ENCODE measurements around the gene OXSR1. TPM values are rescaled to one million over a fixed set of nuclear protein-coding genes. Genes with fewer than 3 reads are reported as not detected.

OXSR1 gene
- total and polyA plus RNA-seq, 2 of the 13 experiments (the other 11 are each of a cell fraction or from before 2014, with no cell fraction given), result 27.4 to 32.6 TPM

GRCh38 chr3:38133557-38134405 is 31.6 kb upstream of the OXSR1 start (continued):
- TF ChIP-seq THAP7 (CRISPR knock-in tag; IDR thresholded peaks at IDR 0.05), result no peak; the same call in 1 of the 2 replicates
- no peak for TF ChIP-seq ZMAT3 (CRISPR knock-in tag; conservative IDR thresholded peaks at IDR 0.05)
- TF ChIP-seq ZNF609 (CRISPR knock-in tag; IDR thresholded peaks at IDR 0.05; ENCODE audit: borderline replicate concordance), result peak; percentile 90
- peak; percentile 50; the same call in 1 of the 2 replicates for TF ChIP-seq GMEB1 (CRISPR knock-in tag; IDR thresholded peaks at IDR 0.05; ENCODE audit: borderline replicate concordance)
- TF ChIP-seq THRA (CRISPR knock-in tag; IDR thresholded peaks at IDR 0.05; ENCODE audit: borderline replicate concordance), result peak; percentile 92
- TF ChIP-seq TOE1 (CRISPR knock-in tag; IDR thresholded peaks at IDR 0.05), result 0 out of 2 replicates have a peak, but pooled peaks have one; percentile 40
- TF ChIP-seq ZBTB1 (CRISPR knock-in tag; IDR thresholded peaks at IDR 0.05; ENCODE audit: borderline replicate concordance), result no peak
- TF ChIP-seq ZNF574 (CRISPR knock-in tag; IDR thresholded peaks at IDR 0.05), result peak; percentile 71; the same call in 1 of the 2 replicates
- TF ChIP-seq ZNF205 (CRISPR knock-in tag; IDR thresholded peaks at IDR 0.05), result peak; percentile 70
- peak; percentile 89 for TF ChIP-seq MIXL1 (CRISPR knock-in tag; IDR thresholded peaks at IDR 0.05)
- peak; percentile 59; the same call in 1 of the 2 replicates for TF ChIP-seq FOXA1 (IDR thresholded peaks at IDR 0.05)
- peak; percentile 94 for TF ChIP-seq FOXA1 (CRISPR knock-in tag; IDR thresholded peaks at IDR 0.05)
- TF ChIP-seq ZNF296 (CRISPR knock-in tag; conservative IDR thresholded peaks at IDR 0.05), result no peak
- TF ChIP-seq SP140L (CRISPR knock-in tag; IDR thresholded peaks at IDR 0.05; ENCODE audit: borderline replicate concordance), result 0 out of 2 replicates have a peak, but pooled peaks have one; percentile 49
- peak; percentile 97 for TF ChIP-seq MED1 (CRISPR knock-in tag; IDR thresholded peaks at IDR 0.05)
